HEK293 (cell line): ENCODE data around the gene GNL3.

Experiments used
- CTCF ChIP-seq: fragments of 450-650 bp; formaldehyde crosslinking; IDR thresholded peaks from 2 replicates; pipeline ENCODE4 v1.5.1; 2016; ENCODE audit warnings: missing biosample characterization, missing genetic modification characterization
- ZNF473 ChIP-seq: fragments of 450-650 bp; formaldehyde crosslinking; IDR thresholded peaks from 2 replicates; pipeline ENCODE4 v1.5.1; 2017; ENCODE audit warnings: missing biosample characterization, missing genetic modification characterization
- ZSCAN5A ChIP-seq: fragments of 450-650 bp; formaldehyde crosslinking; IDR thresholded peaks from 2 replicates; pipeline ENCODE4 v1.5.1; 2016; ENCODE audit warnings: missing biosample characterization, missing genetic modification characterization
- TF ChIP-seq, protein P1 (sequence below): fragments of 450-650 bp; formaldehyde crosslinking; IDR thresholded peaks from 2 replicates; pipeline ENCODE4 v1.5.1; 2016; ENCODE audit warnings: missing biosample characterization, missing genetic modification characterization, low read depth
- TF ChIP-seq, protein P2 (sequence below): fragments of 450-650 bp; formaldehyde crosslinking; IDR thresholded peaks from 2 replicates; pipeline ENCODE4 v1.5.1; 2016; ENCODE audit warnings: missing biosample characterization, missing genetic modification characterization

DNA sequence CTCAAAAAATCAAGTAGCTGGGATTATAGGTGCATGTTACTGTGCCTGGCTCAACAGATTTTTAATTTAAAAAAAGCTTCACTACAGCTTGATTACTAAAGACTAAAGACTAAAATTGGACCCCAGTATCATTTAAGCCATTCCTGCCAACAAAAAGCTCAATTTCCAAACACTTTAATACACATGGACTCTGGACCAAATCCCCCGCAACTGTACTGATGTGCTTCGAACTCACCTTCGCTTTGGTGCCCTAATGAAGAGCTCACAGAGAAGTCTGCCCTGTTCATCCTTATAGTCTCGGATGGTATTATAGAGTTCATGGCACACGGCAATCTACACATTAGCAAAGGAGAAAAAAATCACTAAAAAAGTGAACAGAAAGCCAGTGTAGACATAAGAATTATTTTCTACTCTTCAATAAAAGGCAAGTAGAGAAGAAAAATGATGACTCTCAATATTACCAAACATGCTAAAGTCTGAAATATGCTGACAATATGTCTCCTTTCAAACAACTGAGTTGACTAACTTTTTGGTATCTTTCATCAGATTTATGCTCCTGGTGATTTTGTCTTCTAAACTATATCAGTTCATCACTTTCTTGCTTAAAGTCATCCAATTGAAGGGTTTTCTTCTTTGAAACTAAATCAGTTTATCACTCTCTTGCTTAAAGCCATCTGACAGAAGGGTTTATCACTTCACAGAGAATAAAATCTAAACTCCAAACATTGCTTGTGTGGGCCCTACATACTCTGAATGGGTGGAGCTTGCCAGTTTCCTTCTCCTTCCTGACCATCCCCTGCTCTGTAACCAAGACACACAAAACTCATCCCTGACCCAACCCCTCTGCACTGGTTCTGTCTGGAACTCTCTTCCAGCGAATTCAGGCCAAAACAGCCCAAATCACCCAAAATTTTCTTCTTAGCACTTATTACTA, 7.3 kb upstream of the GNL3 start:
- no peak for TF ChIP-seq CTCF (tag by site-specific recombination)
- no peak for TF ChIP-seq ZNF473
- no peak for TF ChIP-seq ZSCAN5A
- TF ChIP-seq, protein P1, sequence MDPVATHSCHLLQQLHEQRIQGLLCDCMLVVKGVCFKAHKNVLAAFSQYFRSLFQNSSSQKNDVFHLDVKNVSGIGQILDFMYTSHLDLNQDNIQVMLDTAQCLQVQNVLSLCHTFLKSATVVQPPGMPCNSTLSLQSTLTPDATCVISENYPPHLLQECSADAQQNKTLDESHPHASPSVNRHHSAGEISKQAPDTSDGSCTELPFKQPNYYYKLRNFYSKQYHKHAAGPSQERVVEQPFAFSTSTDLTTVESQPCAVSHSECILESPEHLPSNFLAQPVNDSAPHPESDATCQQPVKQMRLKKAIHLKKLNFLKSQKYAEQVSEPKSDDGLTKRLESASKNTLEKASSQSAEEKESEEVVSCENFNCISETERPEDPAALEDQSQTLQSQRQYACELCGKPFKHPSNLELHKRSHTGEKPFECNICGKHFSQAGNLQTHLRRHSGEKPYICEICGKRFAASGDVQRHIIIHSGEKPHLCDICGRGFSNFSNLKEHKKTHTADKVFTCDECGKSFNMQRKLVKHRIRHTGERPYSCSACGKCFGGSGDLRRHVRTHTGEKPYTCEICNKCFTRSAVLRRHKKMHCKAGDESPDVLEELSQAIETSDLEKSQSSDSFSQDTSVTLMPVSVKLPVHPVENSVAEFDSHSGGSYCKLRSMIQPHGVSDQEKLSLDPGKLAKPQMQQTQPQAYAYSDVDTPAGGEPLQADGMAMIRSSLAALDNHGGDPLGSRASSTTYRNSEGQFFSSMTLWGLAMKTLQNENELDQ (tag by site-specific recombination): no peak
- TF ChIP-seq, protein P2, sequence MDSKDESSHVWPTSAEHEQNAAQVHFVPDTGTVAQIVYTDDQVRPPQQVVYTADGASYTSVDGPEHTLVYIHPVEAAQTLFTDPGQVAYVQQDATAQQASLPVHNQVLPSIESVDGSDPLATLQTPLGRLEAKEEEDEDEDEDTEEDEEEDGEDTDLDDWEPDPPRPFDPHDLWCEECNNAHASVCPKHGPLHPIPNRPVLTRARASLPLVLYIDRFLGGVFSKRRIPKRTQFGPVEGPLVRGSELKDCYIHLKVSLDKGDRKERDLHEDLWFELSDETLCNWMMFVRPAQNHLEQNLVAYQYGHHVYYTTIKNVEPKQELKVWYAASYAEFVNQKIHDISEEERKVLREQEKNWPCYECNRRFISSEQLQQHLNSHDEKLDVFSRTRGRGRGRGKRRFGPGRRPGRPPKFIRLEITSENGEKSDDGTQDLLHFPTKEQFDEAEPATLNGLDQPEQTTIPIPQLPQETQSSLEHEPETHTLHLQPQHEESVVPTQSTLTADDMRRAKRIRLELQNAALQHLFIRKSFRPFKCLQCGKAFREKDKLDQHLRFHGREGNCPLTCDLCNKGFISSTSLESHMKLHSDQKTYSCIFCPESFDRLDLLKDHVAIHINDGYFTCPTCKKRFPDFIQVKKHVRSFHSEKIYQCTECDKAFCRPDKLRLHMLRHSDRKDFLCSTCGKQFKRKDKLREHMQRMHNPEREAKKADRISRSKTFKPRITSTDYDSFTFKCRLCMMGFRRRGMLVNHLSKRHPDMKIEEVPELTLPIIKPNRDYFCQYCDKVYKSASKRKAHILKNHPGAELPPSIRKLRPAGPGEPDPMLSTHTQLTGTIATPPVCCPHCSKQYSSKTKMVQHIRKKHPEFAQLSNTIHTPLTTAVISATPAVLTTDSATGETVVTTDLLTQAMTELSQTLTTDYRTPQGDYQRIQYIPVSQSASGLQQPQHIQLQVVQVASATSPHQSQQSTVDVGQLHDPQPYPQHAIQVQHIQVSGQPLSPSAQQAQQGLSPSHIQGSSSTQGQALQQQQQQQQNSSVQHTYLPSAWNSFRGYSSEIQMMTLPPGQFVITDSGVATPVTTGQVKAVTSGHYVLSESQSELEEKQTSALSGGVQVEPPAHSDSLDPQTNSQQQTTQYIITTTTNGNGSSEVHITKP (tag by site-specific recombination): no peak
